ENCODE results near the gene NARS2. TPM values are rescaled to one million over a fixed set of nuclear protein-coding genes. Genes with fewer than 3 reads are reported as not detected.

The NARS2 gene
- total and polyA plus RNA-seq, 9 of the 15 experiments (the other 6 are each of a cell fraction or from before 2014, with no cell fraction given): 26.8 to 48.0 (median 34.2) TPM

- WGBS (ENCODE audit: insufficient coverage, low coverage, missing lambda C conversion rate): 56% methylated on average over 1 of the region's 1 CpG
- Histone ChIP-seq H3K4me1 (replicated peaks in 1 of 2; ENCODE audit: control insufficient read depth in 2 of 2, insufficient read depth in 2 of 2, low read length in 2 of 2) (0 out of 5 replicates have a peak, but pooled peaks cover 4 to 6% of the 10 kb centered on the region in 2 experiments), H2AFZ (ENCODE audit: low read depth, low read length) (no peak overlapping the region), H3K79me2 (ENCODE audit: control insufficient read depth, insufficient read depth, low read length) (no peaks in the 10 kb centered on the region), H3K27me3 (ENCODE audit: control insufficient read depth in 2 of 2, insufficient read depth in 2 of 2, low read length in 2 of 2) (no peaks in the 10 kb centered on the region), H3K9ac (ENCODE audit: insufficient read depth in 1 of 2, low read depth in 2 of 2, low read length in 2 of 2) (no peak overlapping the region), H4K20me1 (replicated peaks; ENCODE audit: control insufficient read depth, insufficient read depth, low read length) (no peaks in the 10 kb centered on the region), H3K9me1 (ENCODE audit: control insufficient read depth, insufficient read depth, low read length) (no peaks in the 10 kb centered on the region), H3K4me3 (no peak overlapping the region), H3K4me2 (ENCODE audit: insufficient read depth, low read length) (no peak overlapping the region), H3K9me3 (replicated peaks; ENCODE audit: control insufficient read depth, insufficient read depth, low read depth, low read length) (no peaks in the 10 kb centered on the region), H3K27ac (ENCODE audit: extremely low read depth, low read depth, low read length) (no peak overlapping the region), H3K36me3 (ENCODE audit: control insufficient read depth, insufficient read depth, low read length) (peaks cover 18% of the 10 kb centered on the region)
- intact Hi-C loops (cut with micrococcal nuclease): no loop called here
- FAIRE-seq (no peak), ATAC-seq (no peak), DNase-seq (ENCODE audit: extremely low read depth in 1 of 4, low spot score in 3 of 4) (no peak)
- BruUV-seq (replicated peaks): no TSS peak
- ChIA-PET POLR2A (interaction anchor here (0.9 to 1.2 kb wide), 2 partner anchors 9 to 14 kb away, joined by 3 read pairs; no protein-coding TSS in a partner anchor), CTCF (ENCODE audit: low intra/inter-chr PET ratio) (no interaction called here)
- in situ Hi-C loops (cut with MboI): no loop called here
- TF ChIP-seq TCFL5 (CRISPR knock-in tag; conservative IDR thresholded peaks at IDR 0.05) (no peak), ATF3 (IDR thresholded peaks at IDR 0.05) (no peak), ATF3 (CRISPR knock-in tag; conservative IDR thresholded peaks at IDR 0.05) (no peak), IFI16 (CRISPR knock-in tag; IDR thresholded peaks at IDR 0.05) (no peak), NFXL1 (CRISPR knock-in tag; IDR thresholded peaks at IDR 0.05) (no peak), ELF1 (tag; IDR thresholded peaks at IDR 0.05) (no peak), STAG1 (CRISPR knock-in tag; IDR thresholded peaks at IDR 0.05; ENCODE audit: borderline replicate concordance) (no peak), RAD51 (IDR thresholded peaks at IDR 0.05; ENCODE audit: borderline replicate concordance, low read depth) (no peak), SMAD3 (CRISPR knock-in tag; conservative IDR thresholded peaks at IDR 0.05) (no peak), CTBP1 (IDR thresholded peaks at IDR 0.05; ENCODE audit: borderline replicate concordance) (no peak), ZNF511 (CRISPR knock-in tag; IDR thresholded peaks at IDR 0.05) (no peak), NUFIP1 (IDR thresholded peaks at IDR 0.05; ENCODE audit: partially characterized antibody) (no peak), MCM7 (IDR thresholded peaks at IDR 0.05) (no peak), CUX1 (CRISPR knock-in tag; IDR thresholded peaks at IDR 0.05) (no peak), ZNF76 (CRISPR knock-in tag; IDR thresholded peaks at IDR 0.05; ENCODE audit: borderline replicate concordance) (no peak), ZNF436 (CRISPR knock-in tag; IDR thresholded peaks at IDR 0.05) (no peak), ZNF212 (CRISPR knock-in tag; IDR thresholded peaks at IDR 0.05) (no peak), NFYB (IDR thresholded peaks at IDR 0.05; ENCODE audit: extremely low read depth, insufficient read length) (no peak), RAD21 (CRISPR knock-in tag; conservative IDR thresholded peaks at IDR 0.05 in 1 of 2, IDR thresholded peaks at IDR 0.05 in 1 of 2) (no peak)
These were observed 129.9 kb downstream of the NARS2 start for GRCh38 chr11:78444726-78445125.

Data from K562 (cell line).